HG03354 (cell line): Measurements from ENCODE around the gene MGMT.

Source experiments
- ATAC-seq: cut with Tn5 transposase; IDR thresholded peaks from one replicate; pipeline ENCODE4 v1.9.1; 2021; ENCODE audit warnings: mild to moderate bottlenecking; ENCODE audit not compliant: unreplicated experiment, poor library complexity, severe bottlenecking

The MGMT gene

DNA sequence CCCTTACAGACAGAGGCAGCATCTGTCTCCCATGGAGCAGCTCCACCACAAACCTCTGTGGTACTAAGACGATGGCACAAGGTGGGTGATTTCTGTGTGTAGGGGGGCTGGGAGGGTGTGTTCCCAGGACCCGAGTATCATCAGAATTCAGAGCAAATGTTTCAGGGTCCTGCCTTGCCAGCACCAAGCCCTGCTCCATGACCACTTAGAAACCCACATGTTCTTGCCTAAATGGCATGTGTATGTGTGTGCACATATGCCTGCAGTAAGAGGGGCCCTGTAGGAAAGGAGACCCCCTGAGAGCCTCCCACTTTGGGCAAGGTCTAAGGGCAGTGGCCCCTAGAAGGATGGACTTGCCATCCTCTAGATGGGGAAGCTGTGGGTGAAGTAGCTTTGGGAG lies 17.1 kb upstream of the MGMT start:
- no peak for ATAC-seq

DNA sequence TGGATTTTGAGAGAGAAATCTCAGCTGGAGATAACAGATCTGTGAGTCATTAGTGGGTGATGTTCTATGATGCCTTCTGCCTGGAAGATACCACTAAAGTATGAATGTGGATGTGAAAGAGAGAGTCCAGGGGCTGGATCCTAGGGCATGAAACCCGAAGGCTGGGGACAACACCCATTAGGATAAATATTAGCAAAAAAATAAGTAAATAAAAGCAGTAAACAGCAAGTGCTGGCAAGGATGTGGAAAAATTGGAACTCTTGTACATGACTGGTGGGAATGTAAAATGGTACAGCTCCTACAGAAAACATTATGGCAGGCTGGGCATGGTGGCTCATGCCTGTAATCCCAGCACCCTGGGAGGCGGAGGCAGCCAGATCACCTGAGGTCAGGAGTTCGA lies 16.6 kb upstream of the MGMT start:
- no peak for ATAC-seq

DNA sequence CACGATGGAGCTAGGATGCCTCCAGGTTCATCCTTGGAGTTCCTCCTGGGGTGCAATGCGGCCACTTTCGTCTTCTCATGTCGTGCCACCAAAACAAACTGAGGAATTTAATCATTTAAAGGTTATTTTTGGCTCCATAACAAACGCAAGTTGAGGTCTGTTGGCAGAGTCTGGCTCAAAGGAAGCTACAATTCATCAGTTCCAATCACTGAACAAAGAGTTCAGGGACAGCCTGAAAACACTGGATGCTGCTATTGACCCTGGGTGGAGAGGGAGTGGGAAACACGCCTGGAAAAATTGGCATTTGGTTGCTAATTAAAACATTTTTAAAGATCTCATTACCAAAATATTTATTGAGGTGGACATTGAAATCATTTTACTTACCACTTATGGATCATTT lies 11.4 kb upstream of the MGMT start:
- ATAC-seq, result no peak

DNA sequence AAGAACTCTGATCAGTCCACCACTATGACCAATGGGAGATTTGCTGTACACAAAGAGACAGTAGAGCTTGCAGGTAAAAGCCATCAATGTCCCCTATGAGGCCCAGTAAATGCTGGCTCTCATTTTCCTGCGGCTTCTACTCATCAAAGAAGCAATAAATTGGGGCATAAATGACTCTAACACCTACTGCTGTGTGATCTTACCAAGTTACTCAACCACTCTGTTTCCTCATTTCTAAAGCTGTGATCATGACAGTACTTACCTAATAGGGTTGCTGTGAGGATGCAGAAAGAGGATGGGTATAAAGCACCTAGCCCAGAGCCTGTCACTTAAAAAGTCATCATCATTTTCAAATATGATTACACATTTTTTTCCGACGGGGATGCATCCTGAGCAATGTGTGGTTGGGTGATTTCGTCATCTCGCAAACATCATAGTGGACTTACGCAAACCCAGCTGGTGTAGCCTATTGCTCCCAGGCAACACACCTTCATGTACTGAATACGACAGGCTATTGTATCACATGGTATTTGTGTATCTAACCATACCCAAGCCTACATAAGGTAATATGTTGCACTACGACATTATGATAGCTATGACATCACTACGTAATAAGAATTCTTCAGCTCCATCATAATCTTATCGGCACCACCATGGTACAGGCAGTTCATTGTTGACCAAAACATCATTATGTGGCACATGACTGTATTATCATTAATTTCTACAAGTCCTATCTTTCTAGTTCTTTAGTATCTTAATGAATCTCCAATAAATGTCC lies 7.1 kb upstream of the MGMT start:
- no peak for ATAC-seq

DNA sequence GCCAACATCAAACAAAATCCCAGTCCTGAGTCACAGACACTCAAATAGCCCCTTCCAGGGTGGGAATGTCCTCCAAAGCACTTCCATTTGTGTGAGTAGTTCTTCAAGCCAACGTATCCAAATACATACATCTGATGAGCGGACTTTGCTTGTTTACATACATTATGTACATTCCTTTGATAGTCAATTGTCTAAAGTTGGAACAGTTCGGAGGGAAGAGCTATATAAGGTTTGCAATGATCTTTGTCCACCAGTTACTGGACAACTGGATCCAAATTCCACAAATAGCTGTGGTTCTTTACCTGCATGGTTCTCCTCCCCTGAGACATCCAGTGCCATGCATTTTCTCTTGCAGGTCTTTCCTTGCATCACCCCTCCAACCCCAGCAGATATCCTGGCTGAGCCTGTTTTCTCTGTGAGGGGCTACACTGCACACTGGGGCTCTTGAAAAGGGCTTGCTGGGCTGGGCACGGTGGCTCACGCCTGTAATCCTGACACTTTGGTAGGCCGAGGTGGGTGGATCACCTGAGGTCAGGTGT lies 4.7 kb upstream of the MGMT start:
- ATAC-seq, result no peak

DNA sequence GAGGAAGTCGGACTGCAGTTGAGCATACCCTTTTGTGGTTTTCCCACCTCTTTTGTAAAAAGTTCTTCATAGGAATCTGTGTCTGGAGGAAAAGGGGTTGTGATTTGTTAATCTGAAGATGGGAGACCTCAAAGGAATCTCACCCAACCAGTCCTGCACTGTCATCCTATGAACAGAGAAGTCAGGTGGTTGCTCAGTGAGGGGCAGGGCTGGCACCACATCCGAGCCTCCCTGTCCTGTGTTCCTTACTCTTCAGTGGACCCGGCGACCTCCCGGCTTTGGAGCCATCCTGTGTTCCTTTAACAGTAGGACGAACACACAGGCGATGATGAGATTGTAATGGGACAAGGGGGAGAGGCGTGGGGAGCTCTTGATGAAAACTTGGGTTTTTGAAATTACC lies 2.8 kb upstream of the MGMT start:
- no peak for ATAC-seq

DNA sequence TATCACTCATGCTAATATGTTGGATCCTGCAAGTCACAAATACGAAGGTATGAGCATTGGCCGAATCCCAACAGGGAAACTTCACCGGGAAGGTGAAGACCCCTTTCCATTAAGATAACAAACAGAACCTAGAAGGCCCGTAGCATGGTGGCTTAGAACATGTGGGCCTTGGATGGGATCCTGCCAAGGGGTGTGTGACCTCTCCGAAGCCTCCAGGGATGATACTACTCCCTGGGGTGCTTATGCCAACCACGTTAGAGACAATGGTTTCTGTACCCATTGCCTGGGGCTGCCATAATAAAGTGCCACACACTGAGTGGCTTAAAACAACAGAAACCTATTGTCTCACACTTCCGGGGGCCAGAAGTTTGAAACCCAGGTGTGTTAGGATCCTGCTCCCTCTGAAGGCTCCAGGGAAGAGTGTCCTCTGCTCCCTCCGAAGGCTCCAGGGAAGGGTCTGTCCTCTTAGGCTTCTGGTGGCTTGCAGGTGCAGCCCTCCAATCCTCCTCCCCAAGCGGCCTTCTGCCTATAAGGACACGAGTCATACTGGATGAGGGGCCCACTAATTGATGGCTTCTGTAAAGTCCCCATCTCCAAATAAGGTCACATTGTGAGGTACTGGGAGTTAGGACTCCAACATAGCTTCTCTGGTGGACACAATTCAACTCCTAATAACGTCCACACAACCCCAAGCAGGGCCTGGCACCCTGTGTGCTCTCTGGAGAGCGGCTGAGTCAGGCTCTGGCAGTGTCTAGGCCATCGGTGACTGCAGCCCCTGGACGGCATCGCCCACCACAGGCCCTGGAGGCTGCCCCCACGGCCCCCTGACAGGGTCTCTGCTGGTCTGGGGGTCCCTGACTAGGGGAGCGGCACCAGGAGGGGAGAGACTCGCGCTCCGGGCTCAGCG lies 992 bp upstream of the MGMT start:
- peak; percentile 6 for ATAC-seq

DNA sequence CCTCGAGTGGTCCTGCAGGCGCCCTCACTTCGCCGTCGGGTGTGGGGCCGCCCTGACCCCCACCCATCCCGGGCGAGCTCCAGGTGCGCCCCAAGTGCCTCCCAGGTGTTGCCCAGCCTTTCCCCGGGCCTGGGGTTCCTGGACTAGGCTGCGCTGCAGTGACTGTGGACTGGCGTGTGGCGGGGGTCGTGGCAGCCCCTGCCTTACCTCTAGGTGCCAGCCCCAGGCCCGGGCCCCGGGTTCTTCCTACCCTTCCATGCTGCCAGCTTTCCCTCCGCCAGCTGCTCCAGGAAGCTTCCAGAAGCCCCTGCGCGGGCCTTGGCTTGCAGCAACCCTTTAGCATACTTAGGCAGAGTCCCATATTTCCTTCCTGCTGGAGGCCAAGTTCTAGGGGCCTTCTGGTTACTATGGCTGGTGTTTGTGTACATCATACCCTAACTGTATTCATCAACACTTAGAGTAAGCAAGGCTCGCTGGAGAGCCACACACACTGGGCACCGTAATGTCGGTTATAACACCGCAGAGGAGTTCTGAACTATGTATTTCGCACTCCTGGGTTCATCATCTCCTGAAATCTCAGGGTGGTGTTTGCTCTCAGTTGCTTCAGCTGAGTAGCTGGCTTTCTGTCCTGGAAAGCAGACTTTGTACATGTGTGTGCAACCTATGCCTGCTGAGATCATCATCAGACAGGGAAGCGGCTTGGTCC lies 471 bp downstream of the MGMT start:
- ATAC-seq, result peak; percentile 10

DNA sequence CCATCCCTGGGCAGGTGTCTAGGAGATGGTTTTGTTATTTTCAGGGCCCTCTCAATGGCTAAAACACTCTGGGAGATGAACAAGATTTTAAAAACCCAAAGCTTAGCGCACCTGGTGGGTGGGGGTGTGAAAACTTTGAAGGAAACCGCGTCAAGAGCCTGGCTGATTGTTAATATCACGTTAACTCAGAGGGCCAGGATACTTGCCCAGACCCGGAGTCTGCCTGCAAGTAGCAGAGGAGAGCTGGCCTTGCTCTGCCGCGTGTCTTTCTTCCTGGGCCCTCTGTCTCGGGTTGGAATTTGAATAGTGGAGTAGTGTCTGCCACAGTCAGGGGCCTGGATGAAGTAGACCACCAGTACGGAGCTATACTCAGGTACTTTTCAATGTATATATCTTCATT lies 1.1 kb downstream of the MGMT start:
- ATAC-seq, result no peak

DNA sequence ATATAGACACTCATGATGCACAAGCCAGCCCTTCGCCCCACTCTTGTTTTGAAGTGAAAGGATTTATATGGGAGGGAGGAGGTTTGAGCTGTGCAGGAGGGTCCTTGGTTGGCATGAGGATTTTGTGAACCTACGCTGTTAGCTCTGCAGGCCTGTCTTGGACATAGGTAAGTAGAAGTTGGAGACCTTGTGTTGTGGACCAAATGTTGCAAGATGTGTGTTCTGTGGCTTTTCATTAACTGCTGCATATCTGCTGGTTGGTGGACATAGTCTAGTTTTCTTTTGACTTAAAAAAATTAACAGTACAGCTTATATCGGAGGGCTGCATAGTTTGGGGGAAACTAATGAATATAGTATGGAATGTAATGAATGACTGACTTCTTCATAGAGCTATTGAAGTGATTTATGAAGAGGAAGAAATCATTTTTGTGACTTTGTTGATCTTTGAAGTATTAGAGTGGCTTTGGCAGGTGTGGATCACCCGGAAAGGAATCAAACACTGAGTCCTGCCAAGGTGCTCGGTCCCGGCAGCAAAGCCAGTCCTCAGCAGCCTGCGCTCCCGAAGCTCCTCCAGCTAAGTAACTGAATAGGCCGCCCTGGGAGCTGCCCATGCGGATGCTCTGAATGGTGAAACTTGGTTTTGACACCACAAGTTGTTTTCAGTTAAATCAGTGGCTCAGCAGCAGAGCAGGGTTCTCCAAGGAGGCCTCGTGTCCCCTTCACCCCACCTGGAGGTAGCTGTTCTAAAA lies 3.2 kb downstream of the MGMT start:
- no peak for ATAC-seq

DNA sequence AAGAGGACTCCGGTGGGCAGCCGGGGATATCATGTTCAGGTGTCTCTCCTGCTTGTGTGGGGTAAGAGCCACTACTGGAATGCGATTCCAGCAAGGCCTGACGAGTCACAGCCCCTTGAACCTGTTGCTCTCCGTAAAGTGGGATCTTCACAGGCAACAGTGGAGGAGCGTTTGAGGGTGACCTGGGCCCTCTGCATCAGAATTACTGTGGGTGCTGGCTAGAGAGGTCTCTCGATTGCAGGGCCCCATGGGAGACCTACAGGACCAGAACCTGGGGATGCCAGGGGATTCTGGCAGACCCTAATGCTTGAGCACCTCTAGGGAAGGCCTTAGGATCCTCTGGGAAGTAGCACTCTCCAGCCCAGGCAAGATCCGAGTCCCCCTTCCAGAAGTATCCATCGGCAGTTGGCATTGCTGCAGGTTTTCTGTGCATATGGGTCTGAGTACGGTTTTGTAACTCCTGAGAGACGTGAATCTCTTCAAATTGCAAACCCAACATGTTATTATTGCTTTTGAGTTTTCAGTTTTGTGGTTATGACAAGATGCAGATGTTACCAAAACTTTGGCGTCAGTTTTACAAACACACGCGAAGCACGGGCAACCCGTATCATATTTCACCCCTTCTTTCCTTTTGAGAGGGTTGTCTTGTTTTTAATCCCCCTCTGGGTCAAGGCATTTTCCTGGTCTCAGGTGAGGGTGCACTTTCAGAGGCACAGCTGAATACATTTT lies 4.6 kb downstream of the MGMT start:
- no peak for ATAC-seq

DNA sequence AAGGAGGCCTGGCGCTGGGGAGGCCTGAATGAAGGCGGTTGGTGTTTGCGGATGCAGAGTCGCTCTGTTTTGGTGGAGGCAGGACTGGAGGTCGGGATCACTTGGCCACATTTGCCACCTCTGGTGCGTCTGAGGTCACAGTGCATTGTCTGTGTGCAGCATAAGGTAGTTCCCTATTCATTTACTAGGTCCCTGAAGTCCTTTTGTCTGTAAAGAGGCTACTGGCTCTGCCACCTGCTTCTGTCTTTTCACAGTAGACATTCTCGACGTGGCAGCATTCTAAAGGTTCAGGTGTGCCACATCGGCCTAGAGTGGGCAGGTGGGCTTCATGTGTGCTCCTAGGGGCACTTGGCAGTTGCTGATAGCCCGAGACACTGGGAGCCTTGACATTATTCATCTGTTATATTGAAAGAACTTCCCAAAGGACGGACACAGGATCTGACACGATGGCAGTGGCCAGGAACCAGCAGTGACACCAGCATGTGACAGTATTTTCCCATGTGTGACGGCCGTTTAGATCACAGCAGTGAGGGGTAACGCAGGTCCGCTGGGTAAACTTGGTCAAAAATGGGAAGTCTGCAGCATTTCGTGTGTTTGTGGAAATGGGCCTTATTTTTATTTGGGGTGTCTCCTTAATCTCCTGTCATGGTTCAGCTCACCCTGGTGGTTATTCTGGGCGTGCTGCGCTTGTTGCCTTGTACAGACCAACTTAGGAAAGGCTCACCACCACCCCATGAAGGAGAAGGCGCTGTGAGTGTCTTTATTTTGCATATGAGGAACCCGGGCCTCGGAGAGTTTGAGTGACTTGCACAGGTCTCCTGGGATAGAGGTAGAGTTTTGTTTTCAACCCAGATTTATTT lies 5.9 kb downstream of the MGMT start:
- peak; percentile 51 for ATAC-seq

DNA sequence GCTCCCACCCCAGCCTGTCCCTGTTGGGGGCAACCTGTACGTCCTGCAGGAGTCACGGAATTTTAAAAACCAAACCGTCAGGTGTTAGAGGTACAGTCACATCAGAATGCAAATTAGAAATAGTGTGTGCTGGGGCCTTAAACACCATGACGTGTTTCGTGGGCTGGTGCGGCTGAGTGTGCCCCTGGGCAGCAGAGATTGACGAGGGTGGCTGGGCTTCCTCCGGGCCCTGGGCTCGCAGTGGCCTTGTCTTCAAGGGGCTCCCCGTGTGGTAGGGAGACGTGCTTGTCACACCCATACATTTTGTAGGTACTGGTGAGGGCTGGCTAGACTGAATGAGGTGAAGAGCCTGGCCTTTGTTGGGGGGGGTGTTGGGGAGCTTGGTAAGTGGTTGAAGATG lies 7.6 kb downstream of the MGMT start:
- no peak for ATAC-seq

DNA sequence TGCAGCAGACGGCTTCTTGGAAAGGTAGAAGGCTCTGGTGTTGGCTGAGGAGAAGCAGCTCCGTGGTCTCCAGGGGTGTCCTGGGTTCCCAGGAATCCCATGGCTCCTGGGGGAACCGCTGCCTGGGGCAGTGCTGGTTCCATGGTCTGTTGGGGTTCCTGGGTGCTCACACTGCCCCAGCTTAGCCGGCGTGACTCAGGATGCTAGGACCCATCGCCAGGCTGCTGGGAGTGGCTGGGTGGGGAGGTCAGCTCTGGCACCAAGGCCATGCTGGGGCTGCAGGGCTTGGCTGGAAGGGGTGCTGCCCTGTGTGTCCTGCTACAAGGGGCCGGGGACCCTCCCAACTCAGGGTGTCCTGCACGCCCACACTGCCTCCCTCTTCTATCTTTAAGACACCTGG lies 9.4 kb downstream of the MGMT start:
- no peak for ATAC-seq

DNA sequence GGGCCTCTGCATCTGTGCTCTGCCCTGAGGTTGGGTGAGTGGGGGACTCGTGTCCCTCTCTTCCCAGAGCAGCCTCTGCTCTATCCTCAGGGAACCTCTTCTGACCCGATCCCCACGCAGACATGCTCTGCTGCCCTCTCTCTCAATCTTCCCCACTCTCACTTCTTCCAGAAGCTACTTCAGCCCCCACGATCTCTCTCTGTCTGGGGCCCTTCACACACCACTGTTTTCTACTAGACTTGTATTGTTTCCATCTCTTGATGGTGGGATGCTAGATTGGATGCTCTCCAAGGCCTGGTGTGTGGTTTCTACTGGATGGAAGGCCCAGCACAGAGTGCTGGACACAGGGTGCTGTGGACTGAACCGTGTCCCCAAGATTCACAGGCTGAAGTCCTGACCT lies 10.0 kb downstream of the MGMT start:
- ATAC-seq, result no peak

DNA sequence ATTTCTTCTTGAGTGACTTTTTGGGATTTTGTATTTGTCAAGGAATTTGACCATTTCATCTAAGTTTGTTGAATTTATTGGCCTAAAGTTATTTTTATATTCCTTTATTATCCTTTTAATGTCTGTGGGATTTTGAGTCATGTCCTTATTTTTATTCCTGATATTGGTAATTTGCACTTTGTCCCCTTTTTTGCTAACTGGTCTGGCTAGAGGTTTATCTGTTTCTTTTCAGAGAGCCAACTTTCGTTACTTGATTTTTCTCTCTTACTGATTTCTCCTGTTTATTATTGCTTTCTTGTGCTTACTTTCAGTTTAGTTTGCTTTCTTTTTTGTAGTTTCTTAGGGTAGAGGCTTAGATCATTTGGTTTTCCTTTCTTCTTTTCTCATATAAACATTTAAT lies 14.6 kb downstream of the MGMT start:
- ATAC-seq, result no peak

DNA sequence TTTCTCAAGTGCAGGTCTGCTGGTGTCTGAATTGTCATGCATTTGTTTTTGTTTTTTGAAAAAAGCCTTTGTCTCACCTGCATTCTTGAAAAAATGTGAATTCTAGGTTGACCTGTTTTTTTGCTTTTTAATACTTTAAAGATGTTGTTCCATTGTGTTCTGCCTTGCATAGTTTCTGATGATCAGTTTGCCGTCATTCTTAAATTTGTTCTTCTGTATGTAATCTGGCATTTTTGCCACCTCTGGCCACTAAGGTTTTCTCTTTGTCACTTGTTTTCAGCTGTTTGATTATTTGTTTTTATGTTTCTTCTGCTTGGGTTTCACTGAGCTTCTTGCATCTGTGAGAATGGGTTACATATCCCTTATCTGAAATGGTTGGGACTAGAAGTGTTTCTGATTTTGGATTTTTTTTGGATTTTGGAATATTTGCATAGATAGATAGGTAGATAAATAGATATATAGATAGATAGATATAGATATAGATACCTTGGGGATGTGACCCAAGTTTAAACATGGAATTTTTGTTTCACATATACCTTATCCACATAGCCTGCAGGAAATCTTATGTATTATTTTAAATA lies 16.5 kb downstream of the MGMT start:
- ATAC-seq, result no peak

DNA sequence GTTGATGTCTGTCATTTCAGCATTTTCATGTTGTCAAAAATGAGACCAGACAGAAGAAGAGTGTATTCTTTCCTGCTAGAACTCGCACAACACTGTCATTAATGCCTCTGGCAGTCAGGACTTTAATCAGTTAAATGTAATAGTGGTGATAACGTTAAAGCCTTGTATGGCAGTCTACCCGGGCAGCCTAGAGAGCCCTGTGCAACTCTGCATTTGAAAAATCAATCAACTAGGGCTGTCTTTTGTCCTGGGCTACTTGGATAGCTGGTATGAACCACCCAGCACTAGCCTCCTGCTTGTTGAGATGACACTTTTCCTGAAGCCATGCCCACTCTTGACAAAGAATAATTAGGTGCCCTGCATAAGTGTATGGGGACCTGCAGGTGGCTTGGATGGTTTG lies 19.8 kb downstream of the MGMT start:
- ATAC-seq, result no peak
